NCI-H1694 (cell line): ENCODE results near the gene KIFC3.
"Not testable (repeated sequence)": the region's sequence is repeated elsewhere in the genome, so short reads cannot be mapped to it uniquely, and the experiment has no call there.

ENCODE experiments used
- DNase-seq: peaks from one replicate; lab custom pipeline; 2025; lab: John Stamatoyannopoulos, UW

KIFC3 gene

GRCh38 chr16:57753448-57754353 lies 48.6 kb downstream of the KIFC3 start:
- DNase-seq: no peak

GRCh38 chr16:57752581-57753447 lies 49.5 kb downstream of the KIFC3 start:
- DNase-seq: no peak

- no peak for DNase-seq
Measured at GRCh38 chr16:57752203-57752580, 50.1 kb downstream of the KIFC3 start.

- DNase-seq: no peak
Measured at GRCh38 chr16:57751539-57752202, 50.6 kb downstream of the KIFC3 start.

GRCh38 chr16:57750796-57751538 lies 51.3 kb downstream of the KIFC3 start:
- DNase-seq: no peak

GRCh38 chr16:57749856-57750452 lies 52.3 kb downstream of the KIFC3 start:
- no peak for DNase-seq

GRCh38 chr16:57749101-57749692 lies 53.1 kb downstream of the KIFC3 start:
- DNase-seq: no peak

- DNase-seq: no peak
Measured at GRCh38 chr16:57748596-57748995, 53.7 kb downstream of the KIFC3 start.

GRCh38 chr16:57747996-57748395 lies 54.3 kb downstream of the KIFC3 start:
- DNase-seq: no peak

- DNase-seq: no peak
Measured at GRCh38 chr16:57747496-57747895, 54.8 kb downstream of the KIFC3 start.

GRCh38 chr16:57747091-57747490 lies 55.2 kb downstream of the KIFC3 start:
- DNase-seq: no peak

- DNase-seq: not testable (repeated sequence)
Measured at GRCh38 chr16:57746316-57746715, 56.0 kb downstream of the KIFC3 start.

- DNase-seq: no peak
Measured at GRCh38 chr16:57745768-57746167, 56.5 kb downstream of the KIFC3 start.

GRCh38 chr16:57744642-57744903 lies 57.7 kb downstream of the KIFC3 start:
- no peak for DNase-seq

- no peak for DNase-seq
Measured at GRCh38 chr16:57743886-57744641, 58.2 kb downstream of the KIFC3 start.

GRCh38 chr16:57743458-57743857 lies 58.8 kb downstream of the KIFC3 start:
- no peak for DNase-seq

- DNase-seq: no peak
Measured at GRCh38 chr16:57742543-57742942, 59.7 kb downstream of the KIFC3 start.

- no peak for DNase-seq
Measured at GRCh38 chr16:57741660-57742191, 60.6 kb downstream of the KIFC3 start.

- no peak for DNase-seq
Measured at GRCh38 chr16:57740423-57741071, 61.7 kb downstream of the KIFC3 start.
